GM21381 (cell line): ENCODE data around the gene GJA9.

Experiments used
- ATAC-seq: cut with Tn5 transposase; IDR thresholded peaks from one replicate; pipeline ENCODE4 v1.9.1; 2021; ENCODE audit warnings: mild to moderate bottlenecking, moderate library complexity; ENCODE audit not compliant: unreplicated experiment

GJA9 gene

DNA sequence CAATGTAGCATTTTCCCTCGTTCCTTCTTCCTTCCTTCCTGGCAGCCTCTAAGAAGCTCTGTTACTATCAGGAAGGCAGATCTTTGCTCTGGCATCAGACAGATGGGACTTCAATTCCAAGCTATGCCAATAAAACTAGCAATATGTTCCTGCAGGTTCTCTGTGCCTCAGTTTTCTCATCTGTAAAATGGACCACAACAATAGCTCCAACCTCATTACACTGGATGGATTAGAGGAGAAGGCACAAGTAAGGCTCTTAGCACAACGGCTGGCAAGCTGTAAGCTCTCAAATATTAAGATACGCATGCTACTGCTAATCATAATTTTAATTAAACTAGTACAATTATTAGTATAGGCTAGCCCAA lies 49.0 kb downstream of the GJA9 start:
- ATAC-seq, result no peak

DNA sequence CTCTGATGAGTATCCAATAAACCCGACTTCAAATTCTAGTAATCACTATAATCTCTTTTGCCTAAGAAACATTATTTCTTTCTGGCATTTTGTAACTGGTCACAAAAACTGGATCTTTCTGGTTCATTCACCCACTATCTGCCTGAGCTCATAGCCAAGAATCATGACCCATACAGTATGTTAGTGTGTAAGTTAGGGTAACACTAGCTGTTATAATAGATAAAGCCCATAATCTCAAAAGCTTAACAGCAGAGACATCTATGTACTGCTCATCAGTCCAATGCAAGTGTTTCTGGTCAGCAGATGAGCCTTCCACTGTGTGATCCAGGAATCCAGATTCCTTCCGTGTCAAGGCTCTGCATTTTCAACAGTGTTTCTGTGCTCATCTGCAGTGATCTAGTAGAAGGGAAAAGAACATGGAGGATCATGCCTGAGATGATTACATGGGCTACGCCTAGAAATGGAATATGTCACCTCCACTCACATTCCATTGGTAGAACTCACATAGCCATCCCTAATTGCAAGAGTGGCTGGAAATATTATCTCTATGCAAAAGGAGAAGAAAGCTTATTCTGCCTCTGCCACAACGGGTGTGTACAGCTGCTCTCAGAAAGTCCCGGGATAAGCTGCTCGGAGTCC lies 49.5 kb downstream of the GJA9 start:
- no peak for ATAC-seq

DNA sequence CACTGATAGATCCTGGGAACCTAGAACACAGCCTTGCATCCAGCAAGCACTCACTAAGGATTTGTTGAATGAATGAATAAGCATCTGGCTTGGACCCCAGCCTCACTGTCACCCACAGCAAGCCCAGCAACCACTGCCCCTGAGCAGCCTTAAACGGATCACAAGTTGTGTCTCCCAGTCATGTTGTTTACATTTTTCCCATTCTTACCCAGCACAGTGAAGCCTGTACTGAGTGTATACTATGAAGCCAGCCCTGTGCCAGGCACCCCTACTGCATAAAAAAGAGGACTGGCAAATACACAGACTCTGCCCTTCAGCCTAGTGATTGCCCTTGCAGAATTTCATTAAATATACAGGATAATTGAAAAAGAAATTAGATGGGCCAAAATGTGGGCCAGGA lies 52.0 kb downstream of the GJA9 start:
- ATAC-seq, result no peak

DNA sequence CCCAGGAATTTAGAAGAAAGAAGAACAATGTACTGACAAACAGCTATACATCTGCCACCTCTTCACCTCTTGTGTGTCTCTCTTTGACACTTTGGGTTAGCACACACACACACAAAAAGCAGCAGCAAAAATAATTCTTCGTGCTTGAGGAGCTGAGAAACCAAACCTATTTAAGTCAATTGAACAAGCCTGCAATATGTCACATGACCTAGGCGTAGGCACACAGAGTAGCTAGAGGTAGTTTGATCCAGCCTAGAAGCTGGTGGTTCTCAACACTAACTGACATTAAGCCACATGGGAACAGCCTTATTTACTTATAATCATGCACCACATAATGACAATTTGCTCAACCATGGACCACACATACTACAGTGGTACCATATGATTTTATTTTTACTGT lies 54.1 kb downstream of the GJA9 start:
- no peak for ATAC-seq

DNA sequence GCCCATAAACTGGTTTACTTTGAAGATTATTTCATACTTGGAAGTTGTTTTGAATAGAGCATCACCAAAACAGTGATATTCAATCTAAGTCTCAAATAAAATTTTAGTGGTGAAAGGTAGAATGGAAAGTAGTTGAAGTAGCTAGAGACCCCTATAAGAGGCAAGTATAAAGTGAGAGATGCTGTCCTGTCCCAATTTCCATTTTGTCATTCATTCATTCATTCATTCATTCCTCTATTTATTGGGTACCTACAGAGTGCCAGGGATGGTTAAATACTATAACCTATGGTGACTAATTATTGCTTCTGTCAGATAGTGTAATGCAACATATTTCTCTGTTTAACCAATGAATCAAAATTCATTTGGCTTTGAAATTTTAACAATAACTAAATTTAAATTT lies 54.5 kb downstream of the GJA9 start:
- ATAC-seq, result no peak

DNA sequence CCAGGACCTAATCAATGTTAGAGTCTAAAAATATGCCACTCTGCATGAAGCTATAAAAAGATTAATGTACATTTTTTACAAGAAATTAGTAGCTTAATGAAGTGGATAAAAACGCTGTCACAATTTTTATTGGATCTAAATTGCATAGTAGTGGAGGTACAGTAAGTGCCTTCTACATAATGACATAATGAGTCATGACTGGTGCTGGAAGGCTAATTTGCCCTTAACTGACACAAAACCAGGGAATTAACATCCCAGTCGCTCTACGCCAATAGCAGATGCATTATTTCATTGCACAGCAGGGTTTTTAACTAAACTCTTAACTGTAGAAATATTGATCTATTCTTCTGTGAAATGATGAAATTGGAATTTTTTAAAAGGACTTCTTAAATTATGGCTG lies 55.1 kb downstream of the GJA9 start:
- ATAC-seq, result no peak
